Measurements from ENCODE around the gene RETREG1. TPM values are rescaled to one million over a fixed set of nuclear protein-coding genes. Genes with fewer than 3 reads are reported as not detected.
"Not testable (repeated sequence)": the region's sequence is repeated elsewhere in the genome, so short reads cannot be mapped to it uniquely, and the experiment has no call there.

RETREG1 gene
- total RNA-seq, 1 donor from 2014 or later, result not detected

DNA sequence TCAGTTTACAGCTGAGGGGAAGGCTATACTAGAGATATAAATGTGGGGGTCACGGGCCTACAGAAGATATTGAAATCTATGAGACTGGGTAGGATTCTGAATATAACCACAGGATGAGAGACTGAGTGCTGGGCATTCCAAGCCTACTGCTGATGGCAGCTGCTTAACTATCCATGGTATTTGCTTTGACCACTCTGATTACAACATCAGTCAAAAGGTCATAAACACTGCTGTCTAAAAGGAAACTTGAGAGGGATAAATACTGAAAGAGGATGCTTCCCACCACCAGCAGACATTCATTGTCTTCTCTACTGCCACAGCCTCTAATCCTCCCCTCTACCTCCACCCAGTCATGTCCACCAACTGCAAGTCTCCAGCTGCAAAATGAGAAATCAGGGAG is 155.0 kb downstream of the RETREG1 start:
- DNase-seq (ENCODE audit: extremely low read depth, low read depth, low spot score), result no peak

DNA sequence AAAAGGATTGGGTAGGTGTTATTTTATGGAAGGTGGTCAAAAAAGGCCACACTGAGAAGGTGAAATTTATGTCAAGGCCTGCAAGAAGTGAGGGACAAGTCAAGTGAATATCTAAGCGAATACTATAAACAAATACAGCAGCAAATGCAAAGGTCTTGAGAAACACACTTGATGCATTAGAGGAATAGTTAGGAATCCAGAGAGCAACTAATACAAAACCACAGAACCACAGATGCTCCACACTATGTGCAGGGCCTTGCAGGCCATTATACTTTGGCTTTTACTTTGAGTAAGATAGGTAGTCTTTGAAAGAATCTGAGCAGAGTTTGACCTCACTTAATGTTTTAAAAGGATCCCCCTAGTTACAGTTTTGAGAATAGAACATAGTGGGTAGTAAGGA is 155.8 kb downstream of the RETREG1 start:
- DNase-seq (ENCODE audit: extremely low read depth, low read depth, low spot score), result no peak

DNA sequence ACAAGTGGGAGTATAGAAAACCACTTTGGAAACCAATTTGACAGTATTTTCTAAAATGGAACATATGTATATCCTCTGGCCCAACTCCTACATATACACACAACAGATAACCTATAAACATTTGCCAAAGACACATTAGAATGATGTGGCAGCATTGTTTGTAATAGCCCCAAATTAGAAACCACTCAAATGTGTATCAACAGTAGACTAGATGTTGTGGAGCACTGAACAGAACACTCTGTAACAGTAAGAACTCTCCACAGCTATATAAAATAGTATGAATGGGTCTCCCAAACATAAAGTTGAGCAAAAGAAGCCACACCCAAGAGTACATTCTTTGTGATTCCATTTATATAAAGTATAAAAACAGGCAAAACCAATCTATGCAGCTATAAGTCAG is 157.3 kb downstream of the RETREG1 start:
- no peak for DNase-seq (ENCODE audit: extremely low read depth, low read depth, low spot score)

DNA sequence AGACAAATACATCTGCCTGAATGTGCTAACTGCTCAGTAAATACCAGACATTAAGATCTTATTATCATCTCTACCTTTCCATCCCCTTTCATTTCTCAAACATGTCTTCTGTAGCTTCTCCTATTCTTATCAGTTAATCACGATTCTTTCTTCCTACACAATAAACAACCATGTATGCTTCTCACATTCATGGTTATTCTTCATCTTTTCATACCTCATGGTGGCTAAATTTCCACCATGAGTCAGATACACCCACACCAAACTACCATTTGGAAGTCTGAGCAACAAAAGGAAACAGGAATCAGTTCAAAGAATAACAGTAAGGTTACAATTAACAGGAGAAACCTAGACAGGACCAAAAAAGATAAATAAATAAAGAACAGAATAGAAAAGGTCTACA is 158.9 kb downstream of the RETREG1 start:
- no peak for DNase-seq (ENCODE audit: extremely low read depth, low read depth, low spot score)

DNA sequence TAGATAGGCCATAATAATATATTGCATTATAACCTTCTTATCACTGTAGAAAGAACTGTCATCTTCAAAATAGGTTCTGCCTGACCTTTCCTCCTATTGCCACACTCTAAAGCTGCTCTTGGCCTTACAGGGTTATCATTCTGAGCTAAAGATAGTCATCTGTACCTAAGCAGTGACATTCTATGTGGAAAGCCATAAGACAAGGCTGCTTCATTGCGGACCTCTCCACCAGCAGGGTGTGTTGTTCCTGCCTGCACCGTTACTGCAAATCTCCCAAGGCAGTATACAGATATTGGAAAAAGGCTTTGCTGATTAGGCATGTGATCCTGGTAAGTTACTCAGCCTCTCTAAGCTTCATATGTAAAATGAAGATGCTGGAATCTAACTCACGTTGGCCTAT is 159.3 kb downstream of the RETREG1 start:
- DNase-seq (ENCODE audit: extremely low read depth, low read depth, low spot score), result no peak

DNA sequence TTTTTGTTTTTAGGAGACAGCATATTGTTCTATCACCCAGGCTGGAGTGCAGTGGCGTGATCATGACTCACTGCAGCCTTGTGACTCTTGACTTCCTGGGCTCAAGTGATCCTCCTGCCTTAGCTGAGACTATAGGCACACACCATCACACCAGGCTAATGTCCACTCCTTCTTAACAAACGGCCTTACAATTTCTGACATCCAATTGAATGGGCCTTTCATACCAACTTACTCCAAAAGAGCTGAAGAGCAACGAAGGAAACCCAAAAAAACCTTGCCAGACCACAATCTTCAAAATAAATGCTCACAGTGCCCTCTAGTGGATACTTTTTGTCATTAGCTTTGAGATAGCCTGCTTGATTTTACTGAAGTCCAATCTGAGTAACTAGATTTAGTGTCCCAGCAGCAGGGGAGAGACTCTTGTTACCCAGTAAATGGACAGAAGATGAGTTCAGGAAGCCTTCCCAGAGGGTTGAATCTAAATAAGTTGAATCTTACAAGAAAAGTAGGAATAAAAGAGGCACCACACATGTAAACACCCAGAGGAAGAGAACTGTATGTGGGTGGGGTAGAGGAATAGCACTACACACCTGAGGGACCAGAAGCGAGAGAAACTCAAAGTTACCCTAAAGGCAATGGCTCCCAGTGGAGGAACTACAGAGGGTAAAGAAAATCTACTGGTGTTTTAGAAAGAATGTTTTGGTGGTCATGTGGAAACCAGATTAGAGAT is 160.5 kb downstream of the RETREG1 start:
- DNase-seq (ENCODE audit: extremely low read depth, low read depth, low spot score), result peak; percentile 65

DNA sequence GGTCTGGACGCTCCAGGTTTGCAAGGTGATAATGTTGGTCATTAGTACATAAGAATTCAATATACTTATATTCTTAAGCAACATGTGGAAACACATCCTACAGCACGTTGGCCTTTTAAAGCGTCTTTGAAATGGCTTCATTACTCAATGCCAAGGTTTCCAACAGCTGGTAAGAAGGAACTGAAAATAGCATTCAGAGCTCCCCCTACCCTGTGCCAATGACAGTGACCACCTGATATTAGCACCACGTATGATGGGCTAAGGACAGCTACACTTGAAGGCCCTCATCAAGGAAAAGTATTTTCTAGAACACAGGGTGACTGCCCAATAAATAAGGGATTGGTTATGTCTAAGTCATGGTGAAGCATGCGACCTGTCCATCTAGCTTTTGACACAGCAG is 161.1 kb downstream of the RETREG1 start:
- no peak for DNase-seq (ENCODE audit: extremely low read depth, low read depth, low spot score)

DNA sequence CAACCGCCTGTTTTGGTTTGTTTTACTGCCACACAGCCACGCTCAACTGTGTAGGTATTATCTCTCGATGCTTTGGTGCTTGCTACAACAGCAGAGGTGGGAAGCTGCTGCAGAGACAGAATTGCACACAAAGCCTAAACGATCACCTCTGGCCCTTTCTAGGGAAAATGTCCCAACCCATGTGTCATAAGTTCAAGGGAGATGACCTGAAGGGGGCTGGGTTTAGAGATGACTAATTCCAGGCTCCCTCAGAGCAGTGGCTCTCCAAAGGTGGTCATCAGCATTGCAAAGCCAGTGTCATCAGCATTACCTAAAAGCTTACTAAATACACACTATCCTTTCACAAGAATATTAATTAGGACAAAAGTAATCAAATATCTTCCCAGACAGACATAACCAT is 162.1 kb downstream of the RETREG1 start:
- no peak for DNase-seq (ENCODE audit: extremely low read depth, low read depth, low spot score)

DNA sequence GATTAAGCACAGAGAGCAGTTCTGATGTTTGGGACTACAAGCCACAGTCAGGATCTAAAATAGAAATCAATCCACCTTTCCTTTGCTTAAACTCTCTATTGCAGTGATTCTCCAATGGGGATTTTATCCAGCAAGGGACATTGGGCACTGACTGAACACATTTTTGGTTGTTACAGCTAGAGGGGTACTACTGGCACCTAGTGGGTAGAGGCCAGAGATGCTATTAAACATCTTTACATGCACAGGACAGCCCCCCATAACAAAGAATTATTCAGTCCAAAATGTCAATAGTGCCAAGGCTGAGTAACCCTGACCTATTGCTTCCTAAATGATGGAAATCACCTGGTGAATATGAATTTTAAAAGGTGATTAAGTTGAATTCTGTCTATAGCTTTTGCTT is 163.2 kb downstream of the RETREG1 start:
- no peak for DNase-seq (ENCODE audit: extremely low read depth, low read depth, low spot score)

DNA sequence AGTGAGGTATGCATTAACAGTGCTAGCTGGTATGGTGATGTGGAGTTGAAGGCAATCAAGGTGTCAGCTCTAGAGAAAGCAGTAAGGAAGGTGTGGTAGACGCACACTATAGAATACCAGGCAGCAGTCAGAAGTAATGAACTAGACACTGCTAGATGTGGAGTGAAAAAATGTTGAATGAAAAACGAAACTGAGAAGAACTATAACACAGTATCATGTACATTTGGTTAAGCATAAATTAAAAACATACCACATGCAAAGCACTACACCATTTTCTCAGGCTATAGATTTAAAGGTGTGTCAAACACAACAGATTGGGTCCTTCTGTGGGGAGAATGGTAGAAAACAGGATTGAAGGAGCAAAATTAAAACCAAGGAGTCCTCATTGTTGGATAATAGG is 166.6 kb downstream of the RETREG1 start:
- DNase-seq (ENCODE audit: extremely low read depth, low read depth, low spot score), result no peak

DNA sequence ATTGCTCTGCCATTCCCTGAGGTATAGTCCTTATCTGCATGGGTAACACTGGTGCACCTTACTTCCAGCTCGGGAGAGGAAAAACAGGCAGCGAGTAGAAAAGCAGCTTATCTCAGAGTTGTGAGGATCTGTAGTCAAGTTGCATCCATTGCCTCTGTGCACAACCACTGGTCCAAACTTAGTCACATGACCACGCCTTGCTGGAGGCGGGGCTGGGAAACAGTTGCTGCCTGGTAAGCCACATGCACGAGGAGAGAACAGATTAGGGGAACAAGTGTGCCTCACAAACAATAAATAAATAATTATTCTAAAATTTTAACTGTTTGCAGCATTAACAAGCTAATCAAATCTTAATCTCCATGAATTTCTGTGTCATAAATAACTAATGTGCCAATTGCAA is 169.8 kb downstream of the RETREG1 start:
- no peak for DNase-seq (ENCODE audit: extremely low read depth, low read depth, low spot score)

DNA sequence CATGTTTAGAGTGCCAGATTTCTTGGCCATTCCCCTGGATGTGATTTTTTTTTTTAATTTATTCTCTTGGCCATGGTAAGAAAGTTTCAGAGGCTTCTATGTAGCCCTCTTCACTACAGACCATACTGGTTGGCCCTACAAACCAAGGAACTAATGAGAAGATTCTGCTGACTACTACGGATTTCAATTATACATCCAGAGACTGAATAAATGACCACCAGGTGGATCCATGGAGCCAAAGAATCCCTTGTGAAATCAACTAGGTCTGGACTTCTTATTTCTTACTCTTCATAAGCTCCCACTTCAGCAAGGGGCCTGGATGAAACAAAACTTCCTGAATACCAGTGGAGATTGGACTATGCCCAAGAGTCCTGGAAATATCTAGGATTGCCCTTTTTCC is 178.8 kb downstream of the RETREG1 start:
- no peak for DNase-seq (ENCODE audit: extremely low read depth, low read depth, low spot score)

DNA sequence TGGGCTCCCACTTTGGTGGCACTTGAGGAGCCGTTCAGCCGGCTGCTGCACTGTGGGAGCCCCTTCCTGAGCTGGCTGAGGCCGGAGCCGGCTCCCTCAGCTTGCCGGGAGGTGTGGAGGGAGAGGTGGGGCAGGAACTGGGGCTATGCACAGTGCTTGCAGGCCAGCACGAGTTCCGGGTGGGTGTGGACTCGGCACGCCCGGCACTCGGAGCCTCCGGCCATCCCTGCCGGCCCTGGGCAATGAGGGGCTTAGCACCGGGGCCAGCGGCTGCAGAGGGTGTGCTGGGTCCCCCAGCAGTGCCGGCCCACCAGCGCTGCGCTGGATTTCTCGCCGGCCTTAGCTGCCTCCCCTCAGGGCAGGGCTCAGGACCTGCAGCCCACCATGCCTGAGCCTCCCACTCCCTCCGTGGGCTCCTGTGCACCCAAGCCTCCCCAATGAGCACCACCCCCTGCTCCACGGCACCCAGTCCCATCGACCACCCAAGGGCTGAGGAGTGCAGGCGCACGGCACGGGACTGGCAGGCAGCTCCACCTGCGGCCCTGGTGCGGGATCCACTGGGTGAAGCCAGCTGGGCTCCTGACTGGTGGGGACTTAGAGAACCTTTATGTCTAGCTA is 180.6 kb downstream of the RETREG1 start:
- not testable (repeated sequence) for DNase-seq (ENCODE audit: extremely low read depth, low read depth, low spot score)

DNA sequence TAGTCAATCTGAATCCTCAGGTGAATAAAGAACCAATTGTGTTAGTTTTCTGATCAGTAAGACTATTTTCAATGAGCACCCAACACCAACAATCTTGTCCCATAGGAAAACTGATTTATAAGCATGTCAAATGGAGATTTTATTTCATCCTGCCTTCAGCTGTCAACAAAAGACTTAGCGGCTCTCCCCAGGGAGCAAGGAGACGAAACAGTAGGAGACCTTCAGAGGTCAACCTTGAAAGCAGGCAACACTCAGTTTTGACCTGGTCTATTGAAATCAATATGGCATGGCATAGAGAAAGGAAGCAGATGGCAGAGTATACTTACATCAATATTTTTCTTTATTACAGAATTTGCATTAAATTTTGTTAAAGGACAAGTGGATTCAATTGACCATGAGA is 185.3 kb downstream of the RETREG1 start:
- no peak for DNase-seq (ENCODE audit: extremely low read depth, low read depth, low spot score)

DNA sequence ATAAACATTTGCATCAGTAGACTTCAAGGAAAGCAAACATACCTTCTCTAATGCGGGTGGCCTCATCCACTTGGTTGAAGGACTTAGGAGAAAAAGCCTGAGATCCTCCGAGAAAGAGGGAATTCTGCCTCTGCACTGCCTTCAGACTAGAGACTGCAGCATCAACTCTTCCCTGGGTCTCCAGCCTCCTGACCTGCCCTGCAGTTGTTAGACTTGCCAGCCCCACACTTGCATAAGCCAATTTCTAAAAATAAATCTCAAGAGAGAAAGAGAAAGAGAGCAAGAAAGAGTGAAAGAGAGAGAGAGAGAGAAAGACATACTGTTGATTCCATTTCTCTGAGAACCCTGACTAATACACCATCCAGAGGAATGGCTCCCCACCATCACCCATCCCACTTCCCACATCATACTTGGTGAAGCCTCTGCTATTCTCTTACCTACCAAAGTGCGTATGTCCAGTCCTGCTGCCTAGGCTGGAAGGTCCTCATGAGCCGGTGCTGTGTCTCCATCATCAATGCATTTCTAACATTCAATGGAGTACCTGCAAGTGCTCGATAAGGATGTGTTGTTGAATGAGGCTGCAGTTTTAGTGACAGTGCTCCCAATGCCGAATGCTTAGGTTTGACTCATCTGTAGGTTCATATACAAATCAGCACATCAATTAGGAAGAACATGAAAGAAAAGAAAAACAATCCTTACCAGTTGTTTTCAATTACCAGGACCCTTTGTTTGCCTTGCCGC is 186.3 kb downstream of the RETREG1 start:
- DNase-seq (ENCODE audit: extremely low read depth, low read depth, low spot score), result no peak

DNA sequence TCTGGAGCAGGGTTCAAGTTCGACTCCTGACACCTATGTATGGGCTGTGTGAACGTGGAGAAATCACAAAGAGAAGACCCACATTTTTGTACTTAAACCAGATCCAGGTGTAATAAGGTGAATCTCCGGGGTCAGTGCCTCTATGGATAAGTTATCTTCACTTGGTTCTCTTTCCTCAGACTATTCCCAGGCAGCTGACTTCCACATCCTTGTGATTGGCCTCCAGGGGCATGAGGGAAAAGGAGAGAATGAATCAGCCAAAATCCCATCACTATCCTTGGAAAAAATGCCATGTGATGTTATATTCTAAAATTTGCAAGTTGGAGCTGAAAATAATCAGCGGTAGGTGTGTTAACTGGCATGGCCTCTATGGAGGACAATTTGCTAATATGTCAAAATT is 188.4 kb downstream of the RETREG1 start:
- DNase-seq (ENCODE audit: extremely low read depth, low read depth, low spot score), result no peak

DNA sequence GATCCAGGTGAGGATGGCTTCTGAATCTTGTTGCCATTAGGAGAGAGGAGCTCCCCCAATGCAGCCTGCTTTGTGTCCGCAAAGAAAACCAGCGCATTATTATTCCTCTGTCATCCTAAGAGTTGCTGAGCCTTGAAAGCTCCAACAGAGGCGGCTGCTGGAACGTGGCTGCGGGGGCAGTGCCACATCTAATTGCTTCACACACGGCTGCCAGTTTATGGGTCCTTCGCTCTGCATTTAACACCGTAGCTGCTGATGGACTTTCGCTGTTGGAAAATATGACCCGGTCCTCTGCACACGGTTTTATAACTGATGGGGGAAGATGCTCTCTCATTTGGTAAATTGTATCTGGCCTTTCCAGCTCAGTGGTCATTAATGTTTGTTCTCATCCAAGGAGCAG is 189.2 kb downstream of the RETREG1 start:
- DNase-seq (ENCODE audit: extremely low read depth, low read depth, low spot score), result no peak

Other genes with a start within 250 kb of the RETREG1 start
- gene ZNF622, start 151.2 kb downstream of the RETREG1 start, total RNA-seq, result 24.4 and 28.2 TPM in 2 replicates